IMR-90 (cell line): Measurements from ENCODE around the gene IGSF8.

ENCODE experiments used
- CEBPB ChIP-seq: IDR thresholded peaks from 2 replicates; pipeline ENCODE4 v1.6.1; 2012; ENCODE audit warnings: low read depth, low read length, improper control_type of control experiment
- CTCF ChIP-seq: conservative IDR thresholded peaks from 2 replicates; pipeline ENCODE4 v1.5.1; 2012; ENCODE audit warnings: mild to moderate bottlenecking, low read depth, low read length, improper control_type of control experiment
- FOS ChIP-seq: fragments of 150-350 bp; IDR thresholded peaks from 2 replicates; pipeline ENCODE4 v1.6.1; 2016; ENCODE audit warnings: low read depth, low read length
- MAFK ChIP-seq: IDR thresholded peaks from 2 replicates; pipeline ENCODE4 v1.6.1; 2012; ENCODE audit warnings: low read depth, low read length, improper control_type of control experiment
- MAZ ChIP-seq: IDR thresholded peaks from 2 replicates; pipeline ENCODE4 v1.6.1; 2012; ENCODE audit warnings: low read depth, mild to moderate bottlenecking, low read length, improper control_type of control experiment, moderate library complexity, borderline replicate concordance
- POLR2A ChIP-seq: IDR thresholded peaks from 2 replicates; pipeline ENCODE4 v1.6.1; 2012; ENCODE audit warnings: mild to moderate bottlenecking, low read depth, low read length
- RCOR1 ChIP-seq: IDR thresholded peaks from 2 replicates; pipeline ENCODE4 v1.6.1; 2012; ENCODE audit warnings: mild to moderate bottlenecking, low read length, improper control_type of control experiment; ENCODE audit not compliant: insufficient replicate concordance
- SMC3 ChIP-seq: fragments of 150-350 bp; IDR thresholded peaks from 2 replicates; pipeline ENCODE4 v1.6.1; 2016; ENCODE audit warnings: low read depth, mild to moderate bottlenecking, antibody characterized with exemption, low read length, moderate library complexity

GRCh38 chr1:160129558-160129957, 31.1 kb upstream of the IGSF8 start:
- no peak for TF ChIP-seq CTCF
- TF ChIP-seq RCOR1, result no peak
- no peak for TF ChIP-seq MAZ
- no peak for TF ChIP-seq SMC3
- peak; percentile 41 for TF ChIP-seq MAFK
- TF ChIP-seq CEBPB, result no peak
- TF ChIP-seq POLR2A, result no peak
- no peak for TF ChIP-seq FOS
